Activated CD4-positive, alpha-beta memory T cell treated with anti-CD3 and anti-CD28 coated beads, Interleukin-2, amount 10 ng/mL, durations not matched to agents 7 days and 5 days (primary cell): ENCODE data around the gene PPIF. TPM values are rescaled to one million over a fixed set of nuclear protein-coding genes. Genes with fewer than 3 reads are reported as not detected.
A peak's percentile ranks its signal among the peaks of the same experiment; 100 is the strongest.
"Not testable (repeated sequence)": the region's sequence is repeated elsewhere in the genome, so short reads cannot be mapped to it uniquely, and the experiment has no call there.

Experiments used
- CTCF ChIA-PET: fragments of 350-600 bp; sonication (Branson Sonifier 250); formaldehyde crosslinking; loops from one replicate; lab custom pipeline; 2021; ENCODE audit warnings: antibody characterized with exemption, inconsistent platforms; lab: Charles Lee
- POLR2A ChIA-PET: fragments of 350-600 bp; sonication (Branson Sonifier 250); formaldehyde crosslinking; loops from one replicate; lab custom pipeline; 2021; ENCODE audit warnings: antibody characterized with exemption; lab: Charles Lee
- DNase-seq: peaks from one replicate; pipeline ENCODE4 v3.0.0-alpha.2; 2020
- H3K27ac Mint-ChIP-seq: one replicate; pipeline ENCODE4 v1.8.0; 2021; ENCODE audit warnings: mild to moderate bottlenecking, mixed read lengths
- H3K27me3 Mint-ChIP-seq: one replicate; pipeline ENCODE4 v1.8.0; 2021; ENCODE audit warnings: mixed read lengths
- H3K36me3 Mint-ChIP-seq: one replicate; pipeline ENCODE4 v1.8.0; 2021; ENCODE audit warnings: low read depth, mixed read lengths
- H3K4me1 Mint-ChIP-seq: one replicate; pipeline ENCODE4 v1.8.0; 2021; ENCODE audit warnings: mixed read lengths
- H3K4me3 Mint-ChIP-seq: one replicate; pipeline ENCODE4 v1.8.0; 2021; ENCODE audit warnings: mild to moderate bottlenecking, mixed read lengths
- H3K9me3 Mint-ChIP-seq: one replicate; pipeline ENCODE4 v1.8.0; 2021; ENCODE audit warnings: mixed read lengths
- total RNA-seq, 2 experiments: library from RNA; stranded (reverse); gene quantifications; one replicate each; pipeline ENCODE4 v1.2.3, GENCODE V29; 2021

The PPIF gene
- total RNA-seq, 2 experiments from 2014 or later = 80.7 to 88.4 TPM

- DNase-seq = no peak
- Mint-ChIP-seq H3K36me3 (peaks cover 3% of the 10 kb centered on the region), H3K4me1 (peaks cover 26% of the 10 kb centered on the region), H3K4me3 (no peak overlapping the region), H3K27ac (no peak overlapping the region), H3K9me3 (no peaks in the 10 kb centered on the region), H3K27me3 (no peaks in the 10 kb centered on the region)
- CTCF ChIA-PET = interaction anchor here (0.6 to 2.5 kb wide), 5 partner anchors 9 to 39 kb away, joined by 3 to 15 read pairs (median 9); no protein-coding TSS in a partner anchor
- POLR2A ChIA-PET = interaction anchor here (4.9 to 9.4 kb wide), 3 partner anchors 11 to 18 kb away, joined by 38 to 53 read pairs (median 39); partner anchors contain the start of gene PPIF
These were observed 11.6 kb upstream of the PPIF start for GRCh38 chr10:79335470-79336235.

DNA sequence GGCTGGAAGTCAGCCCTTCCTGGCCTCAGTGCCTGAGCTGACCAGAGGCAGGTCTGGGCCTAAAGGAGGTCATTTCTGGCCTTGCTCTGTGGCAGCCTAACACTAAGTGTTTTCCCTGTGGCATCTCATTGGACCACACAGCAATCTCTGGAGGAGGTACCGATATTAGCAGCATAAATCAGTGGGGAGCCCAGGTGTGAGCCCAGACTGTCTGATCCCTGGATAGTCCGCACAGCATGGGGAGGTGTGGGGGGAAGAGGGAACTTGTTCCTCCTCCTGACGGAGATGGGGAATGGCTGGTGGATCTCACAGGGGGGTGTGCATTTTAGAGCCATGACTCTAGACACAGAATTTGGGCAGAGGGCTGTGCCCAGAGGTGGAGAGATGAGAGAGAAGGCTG lies 11.0 kb upstream of the PPIF start:
- peaks cover 3% of the 10 kb centered on the region for H3K36me3 Mint-ChIP-seq
- no peaks in the 10 kb centered on the region for H3K27me3 Mint-ChIP-seq
- ChIA-PET CTCF (interaction anchor here (2.2 kb wide), 1 partner anchor 10 kb away, joined by 9 read pairs; no protein-coding TSS in a partner anchor), POLR2A (interaction anchor here (4.9 kb wide), 1 partner anchor 11 kb away, joined by 38 read pairs; the partner anchor contains the start of gene PPIF)
- DNase-seq = no peak
- H3K9me3 Mint-ChIP-seq = no peaks in the 10 kb centered on the region
- H3K4me3 Mint-ChIP-seq = no peak overlapping the region
- H3K4me1 Mint-ChIP-seq = peaks cover 20% of the 10 kb centered on the region
- H3K27ac Mint-ChIP-seq = no peak overlapping the region

DNA sequence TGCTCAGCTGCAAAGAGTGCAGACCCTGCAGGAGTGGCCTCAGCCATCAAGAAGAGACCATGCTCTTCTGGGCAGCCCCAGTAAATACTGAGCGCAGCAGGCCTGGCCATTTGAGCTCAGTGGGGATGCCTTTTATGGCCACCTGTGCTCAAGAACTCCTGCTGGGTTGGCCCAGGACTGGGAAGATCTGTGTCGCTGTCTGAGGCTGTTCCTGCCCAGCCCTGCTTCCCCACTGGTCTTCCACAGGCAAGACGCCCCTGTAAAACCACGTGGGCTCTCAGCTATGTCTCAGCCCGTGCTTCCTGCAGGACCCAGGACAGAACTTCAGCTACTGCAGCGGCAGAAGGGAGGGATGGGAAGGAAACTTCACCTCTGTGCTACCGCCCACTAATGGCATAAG lies 10.5 kb upstream of the PPIF start:
- Mint-ChIP-seq H3K36me3 (peaks cover 3% of the 10 kb centered on the region), H3K4me1 (peaks cover 16% of the 10 kb centered on the region), H3K4me3 (no peak overlapping the region), H3K9me3 (no peaks in the 10 kb centered on the region), H3K27me3 (no peaks in the 10 kb centered on the region), H3K27ac (no peak overlapping the region)
- ChIA-PET POLR2A (interaction anchor here (0.7 to 4.9 kb wide), 2 partner anchors 10 to 13 kb away, joined by 3 to 38 read pairs; partner anchors contain the start of gene PPIF), CTCF (interaction anchor here (1.0 to 2.2 kb wide), 2 partner anchors 9 to 14 kb away, joined by 3 to 9 read pairs; no protein-coding TSS in a partner anchor)
- DNase-seq = no peak

- CTCF ChIA-PET = interaction anchor here (1.0 to 2.2 kb wide), 2 partner anchors 8 to 15 kb away, joined by 3 to 9 read pairs; no protein-coding TSS in a partner anchor
These were observed 9.3 kb upstream of the PPIF start for GRCh38 chr10:79337783-79338469.

DNA sequence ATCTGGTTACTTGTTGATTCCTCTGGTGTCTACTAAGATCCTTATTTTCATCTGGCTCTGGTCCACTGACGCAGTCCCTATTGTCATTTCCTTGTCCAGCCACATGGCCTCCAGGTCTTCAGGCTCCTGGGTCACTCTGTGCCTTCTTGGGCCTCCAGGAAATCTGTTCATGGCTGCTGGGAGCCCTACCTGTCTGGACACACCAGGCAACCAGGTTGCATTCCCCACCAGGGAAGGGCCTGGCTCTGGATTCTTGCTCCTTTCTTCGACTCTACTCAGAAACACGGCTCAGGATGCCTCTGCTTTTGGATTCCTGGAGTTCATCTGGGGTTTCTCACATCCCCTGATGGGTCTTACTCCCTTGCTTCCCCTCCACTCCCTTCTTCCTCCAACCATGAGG lies 8.0 kb upstream of the PPIF start:
- ChIA-PET CTCF (no interaction called here), POLR2A (no interaction called here)
- Mint-ChIP-seq H3K4me1 (peaks cover 20% of the 10 kb centered on the region), H3K27me3 (no peaks in the 10 kb centered on the region), H3K4me3 (no peak overlapping the region), H3K27ac (no peak overlapping the region), H3K9me3 (no peaks in the 10 kb centered on the region), H3K36me3 (no peaks in the 10 kb centered on the region)
- no peak for DNase-seq

More at GRCh38 chr10:79337783-79338469, 9.3 kb upstream of the PPIF start:
- DNase-seq, H3K4me3 Mint-ChIP-seq, H3K36me3 Mint-ChIP-seq, H3K27ac Mint-ChIP-seq, H3K9me3 Mint-ChIP-seq, H3K27me3 Mint-ChIP-seq: not testable (repeated sequence)
- POLR2A ChIA-PET = interaction anchor here (4.9 kb wide), 1 partner anchor 9 kb away, joined by 38 read pairs; the partner anchor contains the start of gene PPIF
- H3K4me1 Mint-ChIP-seq = peaks cover 13% of the 10 kb centered on the region

DNA sequence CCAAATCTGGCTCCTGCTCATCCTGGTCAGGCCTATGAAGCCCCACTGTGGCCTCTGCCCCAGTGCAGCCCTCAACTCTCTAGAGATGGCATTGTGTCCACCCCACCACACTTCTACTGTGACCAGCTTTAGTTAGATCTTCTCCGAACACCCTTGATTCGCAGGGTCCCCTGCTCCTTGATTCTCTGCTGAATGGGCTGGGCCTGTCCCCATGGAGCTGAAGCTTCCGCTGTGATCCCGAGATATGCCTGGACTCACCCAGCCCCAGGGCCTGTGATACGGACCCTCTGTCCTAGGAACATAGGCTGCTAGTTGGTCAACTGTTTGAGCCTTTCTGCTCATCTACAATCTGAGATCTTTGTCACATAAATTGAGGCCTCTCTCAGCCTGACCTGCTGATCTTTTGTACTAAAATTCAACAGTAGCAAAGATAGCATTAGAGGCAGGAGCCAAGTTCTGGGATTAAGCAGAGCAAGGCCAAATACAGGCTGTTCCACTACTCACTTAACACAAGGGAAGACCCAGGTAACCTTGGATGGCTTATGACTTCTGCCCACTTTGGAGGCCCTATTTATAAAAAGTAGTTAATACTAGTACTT lies 6.5 kb upstream of the PPIF start:
- no peak overlapping the region for H3K4me3 Mint-ChIP-seq
- H3K27me3 Mint-ChIP-seq = no peaks in the 10 kb centered on the region
- ChIA-PET CTCF (no interaction called here), POLR2A (interaction anchor here (1.2 kb wide), 1 partner anchor 18 kb away, joined by 3 read pairs; no protein-coding TSS in a partner anchor)
- H3K27ac Mint-ChIP-seq = no peak overlapping the region
- no peaks in the 10 kb centered on the region for H3K36me3 Mint-ChIP-seq
- peaks cover 32% of the 10 kb centered on the region for H3K4me1 Mint-ChIP-seq
- DNase-seq = no peak
- no peaks in the 10 kb centered on the region for H3K9me3 Mint-ChIP-seq

DNA sequence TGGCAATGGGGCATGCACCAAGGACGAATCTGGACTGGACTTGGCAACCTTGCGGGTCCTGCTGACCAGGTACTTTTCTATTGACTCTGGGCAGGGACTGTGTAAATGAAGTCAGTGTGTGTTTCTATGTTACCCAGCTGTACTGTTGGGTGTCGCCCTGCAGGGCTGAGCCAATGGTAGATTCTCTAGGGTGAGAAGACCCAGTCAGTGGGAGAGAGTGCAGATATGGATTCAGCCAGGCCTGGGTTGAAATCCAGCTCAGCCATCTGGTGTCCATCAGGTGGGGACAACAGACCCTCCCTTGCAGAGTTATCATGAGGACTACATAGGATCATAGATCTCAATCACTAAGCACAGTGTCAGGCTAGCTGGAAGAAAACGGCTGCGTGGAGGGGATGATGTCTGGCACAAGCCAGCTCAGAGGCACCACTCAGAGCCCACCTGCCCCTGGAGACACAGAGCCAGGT lies 4.9 kb upstream of the PPIF start:
- no peaks in the 10 kb centered on the region for H3K27me3 Mint-ChIP-seq
- H3K4me3 Mint-ChIP-seq = no peak overlapping the region
- CTCF ChIA-PET = interaction anchor here (1.2 to 6.4 kb wide), 3 partner anchors 8 to 26 kb away, joined by 4 to 45 read pairs (median 7); no protein-coding TSS in a partner anchor
- POLR2A ChIA-PET = interaction anchor here (9.2 kb wide), 1 partner anchor 23 kb away, joined by 192 read pairs; no protein-coding TSS in a partner anchor
- H3K36me3 Mint-ChIP-seq = no peaks in the 10 kb centered on the region
- no peaks in the 10 kb centered on the region for H3K9me3 Mint-ChIP-seq
- no peak overlapping the region for H3K27ac Mint-ChIP-seq
- H3K4me1 Mint-ChIP-seq = peaks cover 43% of the 10 kb centered on the region
- no peak for DNase-seq

DNA sequence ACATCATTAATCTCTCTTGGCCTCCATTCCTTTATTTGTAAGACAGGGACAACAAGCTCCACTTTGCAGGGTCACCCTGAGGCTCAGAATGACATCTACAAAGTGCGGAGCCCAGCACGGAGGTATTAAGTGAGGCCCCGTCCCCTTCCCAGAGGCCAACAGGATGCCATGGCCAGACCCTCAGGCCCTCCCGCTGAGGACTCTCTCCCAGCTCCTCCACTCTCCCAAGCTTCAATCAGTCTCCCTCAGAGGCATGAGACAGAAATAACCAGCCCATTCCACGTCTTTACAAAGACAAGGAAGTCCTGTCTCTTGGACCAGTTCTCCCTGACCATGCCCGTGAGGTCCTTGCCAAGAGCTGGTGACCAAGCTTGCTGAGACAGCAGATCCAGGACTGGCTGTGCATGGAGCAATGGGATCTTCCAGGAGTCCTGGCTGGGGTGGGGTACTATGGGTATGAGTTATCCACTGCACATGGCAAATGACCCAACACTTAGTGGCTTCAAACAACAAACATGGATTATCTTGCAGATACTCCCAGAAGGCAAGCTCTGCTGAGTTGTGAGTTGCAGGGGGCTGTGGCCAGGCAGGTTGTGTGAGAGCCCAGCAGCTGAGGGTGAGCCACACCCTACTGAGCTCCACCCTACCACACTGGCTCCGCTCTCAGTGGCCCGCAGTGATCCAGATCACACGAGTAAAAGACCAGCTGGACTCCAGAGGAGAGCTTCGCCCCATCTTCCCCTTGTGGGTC lies 4.3 kb upstream of the PPIF start:
- POLR2A ChIA-PET = interaction anchor here (9.2 kb wide), 1 partner anchor 23 kb away, joined by 192 read pairs; no protein-coding TSS in a partner anchor
- H3K36me3 Mint-ChIP-seq = peaks cover 3% of the 10 kb centered on the region
- DNase-seq = peak; percentile 20
- H3K27me3 Mint-ChIP-seq = no peaks in the 10 kb centered on the region
- no peak overlapping the region for H3K4me3 Mint-ChIP-seq
- CTCF ChIA-PET = interaction anchor here (1.2 to 6.4 kb wide), 4 partner anchors 9 to 27 kb away, joined by 3 to 45 read pairs (median 6); no protein-coding TSS in a partner anchor
- peaks cover 43% of the 10 kb centered on the region for H3K4me1 Mint-ChIP-seq
- no peak overlapping the region for H3K27ac Mint-ChIP-seq
- H3K9me3 Mint-ChIP-seq = no peaks in the 10 kb centered on the region

GRCh38 chr10:79344502-79345195 lies 2.6 kb upstream of the PPIF start:
- H3K4me1 Mint-ChIP-seq = peaks cover 58% of the 10 kb centered on the region
- no peaks in the 10 kb centered on the region for H3K9me3 Mint-ChIP-seq
- peaks cover 19% of the 10 kb centered on the region for H3K36me3 Mint-ChIP-seq
- no peak overlapping the region for H3K27ac Mint-ChIP-seq
- DNase-seq = peak; percentile 11
- ChIA-PET CTCF (interaction anchor here (0.9 to 6.4 kb wide), 8 partner anchors 8 to 370 kb away, joined by 3 to 45 read pairs (median 6); partner anchors contain the start of gene ZCCHC24), POLR2A (interaction anchor here (1.0 to 9.2 kb wide), 9 partner anchors 9 to 101 kb away, joined by 3 to 192 read pairs (median 5); no protein-coding TSS in a partner anchor)
- H3K4me3 Mint-ChIP-seq = no peak overlapping the region
- no peaks in the 10 kb centered on the region for H3K27me3 Mint-ChIP-seq

- Mint-ChIP-seq H3K27me3 (no peaks in the 10 kb centered on the region), H3K4me3 (no peak overlapping the region), H3K27ac (no peak overlapping the region), H3K9me3 (no peaks in the 10 kb centered on the region), H3K4me1 (peaks cover 66% of the 10 kb centered on the region), H3K36me3 (peaks cover 27% of the 10 kb centered on the region)
- ChIA-PET POLR2A (interaction anchor here (0.9 to 9.2 kb wide), 9 partner anchors 10 to 102 kb away, joined by 3 to 192 read pairs (median 8); no protein-coding TSS in a partner anchor), CTCF (interaction anchor here (0.9 to 6.4 kb wide), 11 partner anchors 8 to 100 kb away, joined by 3 to 45 read pairs (median 7); partner anchors contain the start of gene ZCCHC24)
- DNase-seq = peak; percentile 15
These were observed 1.8 kb upstream of the PPIF start for GRCh38 chr10:79345241-79346011.
